Pancreas (tissue), 10 donors: Measurements from ENCODE around the gene CCDC169. TPM values are rescaled to one million over a fixed set of nuclear protein-coding genes. Genes with fewer than 3 reads are reported as not detected.

Experiments used
- ATAC-seq, 4 donors: fragments of 200-7000 bp; cut with Tn5 transposase; one replicate each; pipeline versions ENCODE4 v1.8.0 to v1.9.1; 2020; ENCODE audit warnings: mild to moderate bottlenecking in 4 of 4, moderate library complexity in 4 of 4
- DNase-seq, 6 donors: peaks; one replicate each; pipeline ENCODE4 v3.0.0-alpha.2; 2020
- FAIRE-seq: peaks from 2 replicates; lab custom pipeline; 2012; peaks lifted over from hg19 to GRCh38; lab: Jason Lieb, UNC
- H3K27ac ChIP-seq, 4 donors: fragments of 200-600 bp; sonication (generic); 1 replicate in 3 of 4; 2 replicates in 1 of 4; pipeline versions ENCODE4 v1.5.0 to v1.8.0; 2020
- H3K27me3 ChIP-seq, 4 donors: fragments of 200-600 bp; one replicate each; pipeline ENCODE4 v1.8.0; 2021
- H3K36me3 ChIP-seq, 3 donors: fragments of 200-600 bp; sonication (generic) in 1 of 3; one replicate each; pipeline versions ENCODE4 v1.5.0 to v1.8.0; 2020 to 2021
- H3K4me1 ChIP-seq, 3 donors: fragments of 200-600 bp; one replicate each; pipeline ENCODE4 v1.8.0; 2021
- H3K4me3 ChIP-seq, 4 donors: fragments of 200-600 bp; sonication (generic) in 2 of 4; one replicate each; pipeline versions ENCODE4 v1.5.0 to v1.8.0; 2020 to 2021
- H3K9me3 ChIP-seq, 4 donors: fragments of 200-600 bp; one replicate each; pipeline ENCODE4 v1.8.0; 2021
- CTCF ChIP-seq, 4 donors: fragments of 200-600 bp; sonication (generic) in 3 of 4; IDR thresholded peaks; one replicate each; pipeline versions ENCODE4 v1.5.0 to v1.8.0; 2021; ENCODE audit warnings: antibody characterized with exemption in 4 of 4
- WGBS, 2 donors: extraction: QIAGEN DNeasy Blood & Tissue Kit; methylation state at CpG; one replicate each; pipeline ENCODE4 v1.1.7; 2013; 5-methylcytosine and 5-hydroxymethylcytosine counted together
- intact Hi-C, 3 donors: fragments of 100-400 bp; cut with DNase I; formaldehyde crosslinking; loops; one replicate each; pipeline versions ENCODE4 v1.11.1 to v1.14.2; 2022
- polyA plus RNA-seq, 2 donors: library from polyadenylated mRNA; stranded (reverse); fragments of 200-250 nt; gene quantifications; one replicate each; pipeline ENCODE4 v1.2.3, GENCODE V29; 2013
- total RNA-seq, 6 donors: library from RNA; stranded (reverse); fragmentation: NEBNext Ultra II Directional in 4 of 6; extraction: Animal tissue kit (Norgen Biotek cat#: 25700) in 4 of 6; gene quantifications; one replicate each; pipeline versions ENCODE4 v1.2.1 to v1.2.4, GENCODE V29; 2021 to 2023
- donor health status: healthy with polysubstance abuse.
- donor health status: DM: no; HTN: no; CAD: no; lungs with moderate emphysema.
- donor health status: DM: no; HTN: no; CAD: no.
- donor health status: control.
- donor health status: control.
- donor health status: Bipolar disorder and iron deficiency.
- donor health status: DM: yes; HTN: yes; CAD: no.
- donor health status: DM: no; HTN: no; CAD: no.
- donor health status: DM: no; HTN: no; CAD: no.
- donor health status: DM: yes; HTN: yes; CAD: no.

The CCDC169 gene
- total and polyA plus RNA-seq, 8 donors: 0.08 to 0.55 (median 0.21) TPM

GRCh38 chr13:36282821-36283432 is 14.7 kb downstream of the CCDC169 start:
- intact Hi-C loops: loop anchor here in 1 of 3 donors (10.0 kb wide), 1 partner anchor 452 kb away; no protein-coding TSS in a partner anchor
- Histone ChIP-seq H3K9me3 (no peaks in the 10 kb centered on the region), H3K27me3 (no peaks in the 10 kb centered on the region), H3K27ac (no peak overlapping the region), H3K4me3 (no peak overlapping the region), H3K36me3 (no peaks in the 10 kb centered on the region), H3K4me1 (no peaks in the 10 kb centered on the region)
- FAIRE-seq (peak; percentile 54), ATAC-seq (peak; percentile 60 to 84 (median 75)), DNase-seq (no peak)
- 38 to 39% methylated on average over 6 of the region's 6 CpGs for WGBS, 2 donors
- peak; percentile 46 to 86 (median 76) for TF ChIP-seq CTCF (IDR thresholded peaks at IDR 0.05)

DNA sequence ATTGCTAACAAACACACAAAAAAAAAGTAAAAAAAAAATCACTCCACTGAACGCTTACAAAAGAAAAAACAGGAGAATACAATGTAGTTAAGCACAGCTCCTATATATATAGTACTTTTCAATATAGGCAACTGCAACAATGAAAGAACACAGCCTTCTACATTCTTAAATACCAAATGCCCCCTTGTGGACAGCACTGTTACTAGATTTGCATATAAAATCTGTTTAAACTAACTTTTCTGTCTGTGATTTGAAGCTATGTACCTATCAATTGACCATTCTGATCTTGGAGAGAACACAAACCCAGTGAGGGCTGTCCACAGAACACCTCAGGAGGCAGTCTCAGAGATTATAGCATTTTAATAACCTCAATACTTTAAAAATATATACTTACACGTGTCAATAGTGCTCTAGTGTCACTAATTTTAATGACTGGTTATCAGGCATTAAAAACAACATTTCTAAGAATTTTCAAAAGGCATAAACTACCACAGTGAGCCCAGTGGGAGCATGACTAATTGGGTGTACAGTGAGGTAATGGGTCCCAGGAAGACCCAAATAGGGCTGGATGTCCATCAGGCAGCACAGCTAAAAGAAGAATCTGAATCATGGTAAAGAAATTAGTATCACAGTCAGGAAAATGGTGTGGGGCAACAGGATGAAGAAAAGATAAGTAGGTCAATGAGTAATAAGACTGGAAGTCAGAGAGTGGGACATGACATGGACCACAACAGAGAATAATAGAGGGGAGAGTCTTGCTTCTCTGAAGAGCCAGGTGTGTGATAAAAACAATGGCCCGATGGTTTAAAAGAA is 22.2 kb downstream of the CCDC169 start:
- no peaks in the 10 kb centered on the region for H3K9me3 ChIP-seq
- WGBS, 2 donors: 54 to 61% methylated on average over 3 of the region's 3 CpGs
- no peaks in the 10 kb centered on the region for H3K4me1 ChIP-seq
- H3K27me3 ChIP-seq: no peaks in the 10 kb centered on the region
- peak in 3 of 4 donors; percentile 24 to 46 (median 43) for TF ChIP-seq CTCF (IDR thresholded peaks at IDR 0.05)
- H3K36me3 ChIP-seq: no peaks in the 10 kb centered on the region
- intact Hi-C loops: loop anchor here in 2 of 3 donors (5.0 to 10.0 kb wide), 2 partner anchors 291 to 293 kb away; no protein-coding TSS in a partner anchor
- H3K27ac ChIP-seq: no peak overlapping the region
- peak in 3 of 4 donors; percentile 72 to 78 (median 75) for ATAC-seq
- FAIRE-seq: peak; percentile 20
- DNase-seq: peak in 2 of 6 donors; percentile 23 to 28
- H3K4me3 ChIP-seq: no peak overlapping the region

DNA sequence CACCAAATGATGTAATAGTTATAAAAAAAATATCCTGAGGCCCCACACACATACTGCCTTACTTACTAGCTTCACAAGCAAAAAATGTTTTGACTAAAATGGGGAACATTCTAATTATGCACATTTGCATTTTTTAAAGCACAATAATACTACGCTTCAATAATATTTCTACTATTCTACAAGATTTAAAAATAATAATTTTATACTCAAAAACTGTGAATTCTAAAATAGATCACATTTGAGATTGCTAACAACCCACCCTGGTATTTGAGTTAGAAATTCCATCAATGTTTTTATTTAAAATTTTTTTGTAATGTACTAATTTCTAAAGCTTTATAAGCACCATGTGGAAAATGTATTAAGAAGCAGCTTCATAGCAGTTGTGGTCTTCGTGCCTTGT is 24.2 kb downstream of the CCDC169 start:
- no peaks in the 10 kb centered on the region for H3K36me3 ChIP-seq
- H3K27ac ChIP-seq: no peak overlapping the region
- 82 to 95% methylated on average over 2 of the region's 2 CpGs for WGBS, 2 donors
- no peak for TF ChIP-seq CTCF (IDR thresholded peaks at IDR 0.05)
- ATAC-seq (no peak), DNase-seq (no peak), FAIRE-seq (no peak)
- H3K27me3 ChIP-seq: no peaks in the 10 kb centered on the region
- H3K4me3 ChIP-seq: no peak overlapping the region
- intact Hi-C loops: loop anchor here in 2 of 3 donors (5.0 to 10.0 kb wide), 2 partner anchors 289 to 291 kb away; no protein-coding TSS in a partner anchor
- H3K4me1 ChIP-seq: no peaks in the 10 kb centered on the region
- no peaks in the 10 kb centered on the region for H3K9me3 ChIP-seq

DNA sequence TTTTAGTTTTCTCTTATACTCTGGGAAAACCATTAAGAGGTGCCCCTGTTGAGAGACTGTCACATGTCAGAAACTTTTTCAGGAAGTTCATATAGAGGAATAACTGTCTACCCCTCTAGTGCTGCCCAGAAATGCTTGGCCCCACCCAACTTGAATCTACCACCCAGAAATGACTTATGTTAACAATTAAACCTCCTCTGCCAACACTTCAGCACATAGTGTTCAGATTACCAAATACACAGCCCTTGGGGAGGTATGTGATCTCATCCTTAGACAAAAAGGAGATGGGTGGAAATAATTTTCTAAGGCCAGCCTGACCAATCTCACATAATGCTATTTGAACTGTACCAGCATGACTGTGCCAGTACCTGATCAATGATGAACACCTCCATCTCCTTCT is 35.6 kb downstream of the CCDC169 start:
- TF ChIP-seq CTCF (IDR thresholded peaks at IDR 0.05): no peak
- FAIRE-seq (no peak), ATAC-seq (no peak), DNase-seq (no peak)
- H3K4me3 ChIP-seq: no peak overlapping the region
- no peaks in the 10 kb centered on the region for H3K4me1 ChIP-seq
- H3K36me3 ChIP-seq: no peaks in the 10 kb centered on the region
- no peaks in the 10 kb centered on the region for H3K9me3 ChIP-seq
- H3K27ac ChIP-seq: no peak overlapping the region
- intact Hi-C loops: no loop called here
- H3K27me3 ChIP-seq: no peaks in the 10 kb centered on the region
